Smooth muscle cell (in vitro differentiated cells): ENCODE measurements around the gene RNPS1. TPM values are rescaled to one million over a fixed set of nuclear protein-coding genes. Genes with fewer than 3 reads are reported as not detected.

Experiments used
- DNase-seq: peaks from one replicate; lab custom pipeline; 2025; ENCODE audit not compliant: unreplicated experiment; lab: John Stamatoyannopoulos, UW
- H2AFZ ChIP-seq: fragments of 200-600 bp; sonication (generic); 2 replicates; pipeline ENCODE4 v1.6.0; 2016; ENCODE audit warnings: antibody characterized with exemption, low read depth, mild to moderate bottlenecking
- H3F3A ChIP-seq: fragments of 200-600 bp; sonication (generic); 2 replicates; pipeline ENCODE4 v1.6.0; 2017; ENCODE audit warnings: antibody characterized with exemption, low read depth
- H3K27ac ChIP-seq: fragments of 200-600 bp; sonication (generic); 2 replicates; pipeline ENCODE4 v1.5.1; 2016; ENCODE audit warnings: low read depth, mild to moderate bottlenecking
- H3K27me3 ChIP-seq: fragments of 200-600 bp; sonication (generic); 2 replicates; pipeline ENCODE4 v1.6.1; 2016; ENCODE audit warnings: low read depth, mild to moderate bottlenecking
- H3K36me3 ChIP-seq: fragments of 200-600 bp; sonication (generic); 2 replicates; pipeline ENCODE4 v1.5.1; 2016; ENCODE audit warnings: low read depth
- H3K4me1 ChIP-seq: fragments of 200-600 bp; sonication (generic); 2 replicates; pipeline ENCODE4 v1.5.1; 2016; ENCODE audit warnings: low read depth
- H3K4me2 ChIP-seq: fragments of 200-600 bp; sonication (generic); 2 replicates; pipeline ENCODE4 v1.6.0; 2016; ENCODE audit warnings: mild to moderate bottlenecking
- H3K4me3 ChIP-seq: fragments of 200-600 bp; sonication (generic); 2 replicates; pipeline ENCODE4 v1.5.1; 2016; ENCODE audit warnings: mild to moderate bottlenecking
- H3K79me2 ChIP-seq: fragments of 200-600 bp; sonication (generic); 2 replicates; pipeline ENCODE4 v1.6.0; 2016; ENCODE audit warnings: low read depth, mild to moderate bottlenecking
- H3K9ac ChIP-seq: fragments of 200-600 bp; sonication (generic); 2 replicates; pipeline ENCODE4 v1.6.0; 2016; ENCODE audit warnings: low read depth
- H3K9me3 ChIP-seq: fragments of 200-600 bp; sonication (generic); replicated peaks from 2 replicates; pipeline ENCODE4 v1.5.1; 2016; ENCODE audit warnings: low read depth
- H4K20me1 ChIP-seq: fragments of 200-600 bp; sonication (generic); 2 replicates; pipeline ENCODE4 v1.6.0; 2016; ENCODE audit warnings: low read depth
- CTCF ChIP-seq: fragments of 200-600 bp; sonication (generic); IDR thresholded peaks from 2 replicates; pipeline ENCODE4 v1.5.1; 2017; ENCODE audit warnings: borderline replicate concordance, mild to moderate bottlenecking, antibody characterized with exemption; ENCODE audit not compliant: insufficient read depth, poor library complexity, severe bottlenecking
- WGBS: methylation state at CpG from one replicate; pipeline ENCODE4 v1.1.7; 2016; ENCODE audit warnings: low lambda C conversion rate; 5-methylcytosine and 5-hydroxymethylcytosine counted together
- polyA plus RNA-seq: library from polyadenylated mRNA; unstranded; fragments of >200 nt; fragmentation: Nextera tagmentation; extraction: Ambion mirVana; gene quantifications from 2 replicates; pipeline ENCODE4 v1.2.1, GENCODE V29; 2016
- total RNA-seq: library from RNA; depleted of rRNA; stranded (reverse); fragments of >200 nt; gene quantifications from 2 replicates; pipeline ENCODE4 v1.2.3, GENCODE V29; 2014

Gene RNPS1
- total and polyA plus RNA-seq, 2 experiments from 2014 or later = 87.9 to 192 TPM

DNA sequence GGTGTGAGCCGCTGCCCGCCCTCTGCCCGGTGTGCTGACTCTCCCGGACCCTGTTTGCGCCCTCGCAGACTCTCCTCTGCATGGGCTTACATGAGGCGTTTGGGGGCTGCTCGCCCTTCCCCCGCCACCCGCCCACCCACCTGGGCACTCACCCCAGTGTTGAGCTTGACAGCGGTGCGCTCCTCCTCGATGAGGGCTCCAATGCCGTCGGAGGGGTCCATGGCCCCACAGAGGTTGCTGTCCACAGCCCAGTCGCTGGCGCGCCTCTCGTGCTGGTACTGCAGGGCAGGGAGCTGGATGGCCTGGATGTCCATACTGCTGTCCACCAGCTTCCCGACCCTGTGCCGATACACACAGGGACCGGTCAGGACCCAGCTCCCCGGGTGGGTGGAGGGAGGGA is 21.4 kb upstream of the RNPS1 start:
- Histone ChIP-seq H3K4me3 (no peak overlapping the region), H3K9me3 (no peaks in the 10 kb centered on the region), H3K36me3 (no peaks in the 10 kb centered on the region), H3K4me2 (no peak overlapping the region), H3K27me3 (no peaks in the 10 kb centered on the region), H3K79me2 (no peaks in the 10 kb centered on the region), H3F3A (no peaks in the 10 kb centered on the region), H2AFZ (no peak overlapping the region), H3K27ac (no peak overlapping the region), H3K4me1 (no peaks in the 10 kb centered on the region), H3K9ac (no peak overlapping the region), H4K20me1 (no peaks in the 10 kb centered on the region)
- TF ChIP-seq CTCF = no peak
- no peak for DNase-seq
- 95% methylated on average over 20 of the region's 23 CpGs for WGBS

- H3K27me3 ChIP-seq = no peaks in the 10 kb centered on the region
Observed at GRCh38 chr16:2288726-2289125, 20.8 kb upstream of the RNPS1 start.

GRCh38 chr16:2287916-2288547 is 20.1 kb upstream of the RNPS1 start:
- Histone ChIP-seq H3K27ac (no peak overlapping the region), H3K36me3 (no peaks in the 10 kb centered on the region), H3K27me3 (no peaks in the 10 kb centered on the region), H2AFZ (no peak overlapping the region), H3K9ac (no peak overlapping the region), H3K79me2 (no peaks in the 10 kb centered on the region), H3F3A (no peaks in the 10 kb centered on the region), H3K9me3 (no peaks in the 10 kb centered on the region), H4K20me1 (no peaks in the 10 kb centered on the region), H3K4me1 (no peaks in the 10 kb centered on the region), H3K4me2 (no peak overlapping the region), H3K4me3 (no peak overlapping the region)
- DNase-seq = no peak
- no peak for TF ChIP-seq CTCF
- WGBS = 92% methylated on average over 25 of the region's 35 CpGs

More at GRCh38 chr16:2288726-2289125, 20.8 kb upstream of the RNPS1 start:
- no peak for DNase-seq
- Histone ChIP-seq H3K9me3 (no peaks in the 10 kb centered on the region), H3K4me1 (no peaks in the 10 kb centered on the region), H2AFZ (no peak overlapping the region), H3K79me2 (no peaks in the 10 kb centered on the region), H3K27ac (no peak overlapping the region), H3K36me3 (no peaks in the 10 kb centered on the region), H3K9ac (no peak overlapping the region), H3F3A (no peaks in the 10 kb centered on the region), H3K4me2 (no peak overlapping the region), H4K20me1 (no peaks in the 10 kb centered on the region), H3K4me3 (no peak overlapping the region)
- no peak for TF ChIP-seq CTCF
- WGBS = 82% methylated on average over 8 of the region's 8 CpGs

DNA sequence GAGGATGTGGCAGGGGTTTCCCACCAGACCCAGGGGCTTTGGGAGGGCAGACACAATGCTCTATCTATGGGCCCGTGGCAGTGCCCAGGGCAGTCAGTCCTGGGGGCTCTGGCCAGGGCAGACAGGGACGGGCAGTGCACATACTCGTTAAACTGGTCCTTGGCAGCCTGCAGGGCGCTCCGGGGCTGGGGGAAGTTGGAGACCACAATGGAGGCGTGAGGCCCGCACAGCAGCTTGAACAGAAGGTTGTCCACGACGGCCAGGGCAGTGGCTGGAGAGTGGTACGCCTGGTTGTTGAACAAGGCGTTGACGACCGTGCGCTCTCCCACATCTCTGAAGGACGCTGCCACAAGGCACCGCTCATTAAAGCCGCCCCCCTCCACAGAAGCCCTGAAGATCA is 18.6 kb upstream of the RNPS1 start:
- H3K4me1 ChIP-seq = no peaks in the 10 kb centered on the region
- peaks cover 2% of the 10 kb centered on the region for H3K27me3 ChIP-seq
- H3K4me3 ChIP-seq = no peak overlapping the region
- no peaks in the 10 kb centered on the region for H3K79me2 ChIP-seq
- no peaks in the 10 kb centered on the region for H4K20me1 ChIP-seq
- no peak overlapping the region for H2AFZ ChIP-seq
- no peak for TF ChIP-seq CTCF
- H3K27ac ChIP-seq = no peak overlapping the region
- H3F3A ChIP-seq = no peaks in the 10 kb centered on the region
- 92% methylated on average over 17 of the region's 17 CpGs for WGBS
- H3K4me2 ChIP-seq = no peak overlapping the region
- no peaks in the 10 kb centered on the region for H3K9me3 ChIP-seq
- no peaks in the 10 kb centered on the region for H3K36me3 ChIP-seq
- no peak for DNase-seq
- no peak overlapping the region for H3K9ac ChIP-seq
